Upper lobe of left lung (tissue), 6 donors: ENCODE data around the gene ZDHHC9. TPM values are rescaled to one million over a fixed set of nuclear protein-coding genes. Genes with fewer than 3 reads are reported as not detected.
A peak's percentile ranks its signal among the peaks of the same experiment; 100 is the strongest.

Experiments
- ATAC-seq, 2 donors: fragments of 200-7000 bp; cut with Tn5 transposase; one replicate each; pipeline ENCODE4 v1.9.1; 2022; ENCODE audit warnings: mild to moderate bottlenecking in 2 of 2, moderate library complexity in 2 of 2; ENCODE audit not compliant: low FRiP score in 2 of 2
- DNase-seq, 2 donors: peaks; one replicate each; pipeline ENCODE4 v3.0.0-alpha.2; 2019 to 2020
- H3K27ac ChIP-seq, 4 donors: fragments of 200-600 bp; sonication (generic); one replicate each; pipeline ENCODE4 v1.5.1; 2016 to 2019
- H3K27me3 ChIP-seq, 4 donors: fragments of 200-600 bp; sonication (generic); one replicate each; pipeline ENCODE4 v1.5.1; 2017 to 2019
- H3K36me3 ChIP-seq, 4 donors: fragments of 200-600 bp; sonication (generic); one replicate each; pipeline ENCODE4 v1.5.1; 2016 to 2019
- H3K4me1 ChIP-seq, 4 donors: fragments of 200-600 bp; sonication (generic); one replicate each; pipeline ENCODE4 v1.5.1; 2018 to 2019
- H3K4me3 ChIP-seq, 4 donors: fragments of 200-600 bp; sonication (generic); one replicate each; pipeline ENCODE4 v1.5.1; 2017 to 2019; ENCODE audit warnings: mild to moderate bottlenecking in 2 of 4, moderate library complexity in 1 of 4
- H3K9me3 ChIP-seq, 4 donors: fragments of 200-600 bp; sonication (generic); one replicate each; pipeline ENCODE4 v1.5.1; 2018 to 2019
- EP300 ChIP-seq, 4 donors: sonication (generic); formaldehyde crosslinking; IDR thresholded peaks; one replicate each; pipeline ENCODE4 v1.5.1; 2017; ENCODE audit warnings: antibody characterized with exemption in 4 of 4, control low read depth in 2 of 4
- POLR2A ChIP-seq, 4 donors: fragments of 450-650 bp; IDR thresholded peaks; one replicate each; pipeline ENCODE4 v1.5.1; 2016 to 2017; ENCODE audit warnings: antibody characterized with exemption in 4 of 4, mild to moderate bottlenecking in 2 of 4
- POLR2AphosphoS5 ChIP-seq, 2 donors: sonication (generic); formaldehyde crosslinking; IDR thresholded peaks; one replicate each; pipeline ENCODE4 v1.5.1; 2017; ENCODE audit warnings: antibody characterized with exemption in 2 of 2
- WGBS, 2 donors: methylation state at CpG; one replicate each; pipeline ENCODE4 v1.1.5; 2017 to 2018; 5-methylcytosine and 5-hydroxymethylcytosine counted together
- total RNA-seq, 6 donors: library from RNA; depleted of rRNA in 4 of 6; stranded (reverse); fragments of >200 nt in 4 of 6; gene quantifications; one replicate each; pipeline versions ENCODE4 v1.1.0 to v1.2.1, GENCODE V29; 2016 to 2021
- TF ChIP-seq, protein P1 (sequence below), 6 experiments: fragments of 450-650 bp in 4 of 6; fragments of 200-600 bp in 2 of 6; sonication (generic) in 2 of 6; IDR thresholded peaks; one replicate each; pipeline ENCODE4 v1.5.1; 2016 to 2019; ENCODE audit warnings: antibody characterized with exemption in 6 of 6
- donor health status: DM: no; HTN: no; CAD: no; lungs with moderate emphysema.
- donor health status: DM: no; HTN: yes; CAD: no; lungs with severe emphysema.

ZDHHC9 gene
- total RNA-seq, 6 donors from 2014 or later, result 16.8 to 67.8 (median 41.7) TPM

DNA sequence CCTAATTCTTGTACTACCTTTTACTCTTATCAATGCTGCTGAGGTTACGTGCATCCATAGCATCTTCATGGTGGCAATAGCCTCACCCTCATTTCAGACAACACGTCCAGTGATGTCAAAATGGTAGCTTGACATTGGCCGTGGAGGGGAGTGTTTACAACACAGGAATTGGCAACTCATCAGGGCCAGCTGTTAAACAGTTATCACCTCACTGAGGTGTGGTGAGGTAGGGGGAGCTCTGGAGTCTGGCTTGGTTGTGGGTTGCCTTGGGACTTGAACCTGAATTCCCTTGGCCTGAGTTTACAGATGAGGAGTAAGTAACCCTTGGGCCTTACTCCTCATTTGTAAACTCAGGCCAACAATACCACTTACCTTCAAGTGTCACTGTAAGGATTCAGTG is 53.5 kb downstream of the ZDHHC9 start:
- no peak for ATAC-seq
- H3K27me3 ChIP-seq, result no peaks in the 10 kb centered on the region
- H3K36me3 ChIP-seq, result peaks cover 0 to 7% (median 3%) of the 10 kb centered on the region in 4 donors
- no peak overlapping the region for H3K4me3 ChIP-seq
- H3K9me3 ChIP-seq, result no peaks in the 10 kb centered on the region
- WGBS, 2 donors, result 77 to 83% methylated on average over 3 of the region's 3 CpGs
- H3K4me1 ChIP-seq, result peaks cover 0 to 9% (median 0%) of the 10 kb centered on the region in 4 donors
- no peak overlapping the region for H3K27ac ChIP-seq
- TF ChIP-seq POLR2A (IDR thresholded peaks at IDR 0.05) (no peak), EP300 (IDR thresholded peaks at IDR 0.05) (no peak), POLR2AphosphoS5 (IDR thresholded peaks at IDR 0.05) (no peak)
- TF ChIP-seq, protein P1, sequence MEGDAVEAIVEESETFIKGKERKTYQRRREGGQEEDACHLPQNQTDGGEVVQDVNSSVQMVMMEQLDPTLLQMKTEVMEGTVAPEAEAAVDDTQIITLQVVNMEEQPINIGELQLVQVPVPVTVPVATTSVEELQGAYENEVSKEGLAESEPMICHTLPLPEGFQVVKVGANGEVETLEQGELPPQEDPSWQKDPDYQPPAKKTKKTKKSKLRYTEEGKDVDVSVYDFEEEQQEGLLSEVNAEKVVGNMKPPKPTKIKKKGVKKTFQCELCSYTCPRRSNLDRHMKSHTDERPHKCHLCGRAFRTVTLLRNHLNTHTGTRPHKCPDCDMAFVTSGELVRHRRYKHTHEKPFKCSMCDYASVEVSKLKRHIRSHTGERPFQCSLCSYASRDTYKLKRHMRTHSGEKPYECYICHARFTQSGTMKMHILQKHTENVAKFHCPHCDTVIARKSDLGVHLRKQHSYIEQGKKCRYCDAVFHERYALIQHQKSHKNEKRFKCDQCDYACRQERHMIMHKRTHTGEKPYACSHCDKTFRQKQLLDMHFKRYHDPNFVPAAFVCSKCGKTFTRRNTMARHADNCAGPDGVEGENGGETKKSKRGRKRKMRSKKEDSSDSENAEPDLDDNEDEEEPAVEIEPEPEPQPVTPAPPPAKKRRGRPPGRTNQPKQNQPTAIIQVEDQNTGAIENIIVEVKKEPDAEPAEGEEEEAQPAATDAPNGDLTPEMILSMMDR (IDR thresholded peaks at IDR 0.05), result no peak
- no peak for DNase-seq

DNA sequence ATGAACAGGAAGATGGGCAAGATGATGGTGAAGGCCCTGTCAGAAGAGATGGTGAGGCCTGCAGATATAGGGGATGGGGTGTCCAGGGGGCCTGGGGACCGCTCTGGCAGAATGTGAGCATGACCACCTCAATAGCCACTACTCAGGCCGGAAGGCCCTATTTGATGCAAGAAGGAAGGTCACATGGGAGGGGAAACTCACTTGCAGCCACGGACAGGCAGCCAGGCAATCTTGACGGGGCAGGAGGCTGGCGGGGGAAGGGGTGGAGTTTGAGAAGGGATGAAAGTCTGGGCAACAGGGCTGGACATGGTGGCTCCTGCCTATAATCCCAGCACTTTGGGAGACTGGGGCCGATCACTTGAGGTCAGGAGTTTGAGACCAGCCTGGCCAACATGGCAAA is 55.2 kb downstream of the ZDHHC9 start:
- H3K36me3 ChIP-seq, result peaks cover 0 to 7% (median under 1%) of the 10 kb centered on the region in 4 donors

DNA sequence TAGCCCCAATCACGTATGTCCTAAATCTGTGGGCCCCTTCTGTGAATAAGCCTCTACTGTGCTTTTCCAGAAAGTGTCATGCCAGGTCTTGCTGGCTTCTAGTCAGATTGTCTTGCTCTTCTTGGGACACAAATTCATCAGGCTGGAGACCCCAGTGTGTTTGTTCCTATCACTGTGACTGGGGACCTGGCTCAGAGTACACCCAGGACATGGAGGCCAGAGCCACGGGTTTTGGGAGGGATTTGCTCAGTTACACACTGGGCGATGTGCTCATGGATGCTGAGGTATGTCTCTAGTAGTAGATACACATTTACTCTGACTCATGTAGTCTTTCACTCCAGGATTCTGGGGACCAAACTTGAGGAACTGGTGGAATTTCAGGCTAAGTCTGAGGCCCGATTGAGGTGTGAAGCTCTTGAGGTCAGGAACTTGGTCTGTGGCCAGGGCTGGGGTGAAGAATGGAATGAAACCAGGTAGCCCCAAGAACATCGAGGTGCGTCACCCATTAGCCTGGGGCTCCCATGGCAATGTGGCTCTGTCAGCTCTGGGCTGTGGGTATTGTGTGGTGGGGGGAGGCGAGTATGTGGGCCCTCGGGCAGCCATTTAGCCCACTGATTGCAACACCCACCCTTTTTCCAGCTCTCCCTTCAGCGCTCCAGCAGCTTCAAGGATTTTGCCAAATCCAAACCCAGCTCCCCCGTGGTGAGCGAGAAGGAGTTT is 56.2 kb downstream of the ZDHHC9 start:
- TF ChIP-seq EP300 (IDR thresholded peaks at IDR 0.05), result no peak
- TF ChIP-seq, protein P1 (IDR thresholded peaks at IDR 0.05), result no peak
- TF ChIP-seq POLR2AphosphoS5 (IDR thresholded peaks at IDR 0.05), result no peak
- no peak for TF ChIP-seq POLR2A (IDR thresholded peaks at IDR 0.05)
- no peak overlapping the region for H3K4me3 ChIP-seq
- 81 to 100% methylated on average over 1 to 11 of the region's 11 CpGs for WGBS, 2 donors
- no peak overlapping the region for H3K27ac ChIP-seq
- peaks cover 0 to 9% (median 0%) of the 10 kb centered on the region in 4 donors for H3K4me1 ChIP-seq
- no peaks in the 10 kb centered on the region for H3K9me3 ChIP-seq
- no peaks in the 10 kb centered on the region for H3K27me3 ChIP-seq
- DNase-seq, result no peak
- ATAC-seq, result no peak
- H3K36me3 ChIP-seq, result no peaks in the 10 kb centered on the region

More for the DNA sequence above, 55.2 kb downstream of the ZDHHC9 start:
- ATAC-seq (no peak), DNase-seq (no peak)
- no peaks in the 10 kb centered on the region for H3K27me3 ChIP-seq
- H3K4me1 ChIP-seq, result peaks cover 0 to 9% (median 0%) of the 10 kb centered on the region in 4 donors
- WGBS, 2 donors, result 69 to 82% methylated on average over 6 of the region's 6 CpGs
- TF ChIP-seq, protein P1 (IDR thresholded peaks at IDR 0.05), result no peak
- TF ChIP-seq POLR2A (IDR thresholded peaks at IDR 0.05) (no peak), POLR2AphosphoS5 (IDR thresholded peaks at IDR 0.05) (no peak), EP300 (IDR thresholded peaks at IDR 0.05) (no peak)
- no peaks in the 10 kb centered on the region for H3K9me3 ChIP-seq
- no peak overlapping the region for H3K4me3 ChIP-seq
- H3K27ac ChIP-seq, result no peak overlapping the region

DNA sequence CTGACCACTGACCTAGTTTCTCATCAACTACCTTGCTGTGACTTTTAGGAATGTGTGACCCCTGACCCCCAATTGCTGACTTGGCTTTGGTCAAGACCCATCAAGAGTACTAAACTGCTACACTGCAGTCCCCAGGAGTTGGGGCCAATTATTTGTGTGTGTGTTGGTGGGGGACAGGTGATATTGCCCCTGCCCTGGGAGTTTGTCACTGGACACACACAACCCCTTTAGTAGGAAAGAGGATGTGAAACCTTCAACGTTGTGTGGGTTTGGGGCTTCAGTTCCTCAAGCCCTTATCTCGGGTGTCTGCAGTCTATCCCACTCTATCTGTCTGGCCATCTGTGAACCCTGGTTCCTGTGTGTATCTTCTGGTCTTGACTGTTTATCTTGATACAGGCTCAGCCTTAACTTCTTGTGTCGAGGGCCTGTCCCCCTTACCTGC is 57.5 kb downstream of the ZDHHC9 start:
- no peaks in the 10 kb centered on the region for H3K27me3 ChIP-seq
- H3K36me3 ChIP-seq, result no peaks in the 10 kb centered on the region
- peak in 1 of 2 donors; percentile 38 for ATAC-seq
- DNase-seq, result no peak
- no peaks in the 10 kb centered on the region for H3K9me3 ChIP-seq
- peak overlapping the region in 1 of 4 donors; percentile 47 for H3K27ac ChIP-seq
- WGBS, 2 donors, result 24 to 38% methylated on average over 1 to 3 of the region's 3 CpGs
- no peak overlapping the region for H3K4me3 ChIP-seq
- TF ChIP-seq POLR2AphosphoS5 (IDR thresholded peaks at IDR 0.05) (no peak), POLR2A (IDR thresholded peaks at IDR 0.05) (no peak), EP300 (IDR thresholded peaks at IDR 0.05) (no peak)
- TF ChIP-seq, protein P1 (IDR thresholded peaks at IDR 0.05), result no peak
- H3K4me1 ChIP-seq, result peaks cover 0 to 9% (median 0%) of the 10 kb centered on the region in 4 donors
